Fibroblast of peridontal ligament (primary cell): ENCODE data around the gene DCTD.

Experiments
- DNase-seq: peaks from one replicate; pipeline ENCODE4 v3.0.0-alpha.2; 2010; ENCODE audit errors: extremely low read depth

DCTD gene

DNA sequence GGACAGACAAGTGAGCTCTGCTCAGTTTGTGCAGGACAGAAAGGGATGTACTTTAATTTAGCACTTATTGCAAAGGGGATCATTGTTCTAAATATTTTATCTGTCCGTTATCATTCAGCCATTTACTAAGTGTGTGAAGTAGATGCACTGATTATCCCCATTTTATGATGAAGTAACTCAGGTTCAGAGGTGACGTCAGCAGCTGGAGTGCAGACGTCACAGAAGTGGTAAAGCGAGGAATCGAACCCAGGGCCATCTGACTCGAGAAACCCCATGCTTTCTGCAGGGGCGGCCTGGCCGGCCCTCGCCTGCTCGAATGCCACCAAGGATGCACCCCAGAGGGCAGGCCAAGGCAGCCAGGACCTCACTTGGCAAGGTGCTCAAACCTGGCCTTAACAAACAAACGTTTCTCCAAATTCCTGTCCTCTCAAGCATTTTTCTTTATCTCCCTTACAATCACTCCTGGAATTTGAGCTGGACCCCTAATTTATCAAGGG is 75.0 kb downstream of the DCTD start:
- no peak for DNase-seq

DNA sequence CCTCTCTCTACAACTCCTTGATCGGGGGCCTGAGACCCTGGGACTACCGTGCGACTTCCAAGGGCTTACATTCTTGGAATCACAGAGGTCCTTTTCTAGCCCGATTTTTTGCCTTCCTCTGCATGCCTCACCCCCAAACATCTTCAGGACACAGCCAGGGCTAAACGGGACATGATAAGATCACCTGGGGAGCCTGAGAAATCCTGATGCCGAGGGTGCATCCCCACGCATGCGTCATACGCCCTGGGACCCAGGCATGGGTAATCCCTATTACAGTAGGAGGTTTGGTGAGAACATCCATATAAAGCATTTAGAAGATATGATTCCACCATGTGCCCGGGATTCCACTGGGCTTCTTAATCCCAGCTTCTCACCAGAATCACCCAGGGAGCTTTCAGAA is 77.1 kb downstream of the DCTD start:
- DNase-seq, result no peak
